Ishikawa (cell line): ENCODE measurements around the gene USH1C.
A peak's percentile ranks its signal among the peaks of the same experiment; 100 is the strongest.

Source experiments
- CEBPB ChIP-seq: IDR thresholded peaks from 2 replicates; pipeline ENCODE4 v1.6.1; 2012
- CREB1 ChIP-seq: IDR thresholded peaks from 2 replicates; pipeline ENCODE4 v1.6.1; 2012; ENCODE audit warnings: low read depth
- EGR1 ChIP-seq: IDR thresholded peaks from 2 replicates; pipeline ENCODE4 v1.6.1; 2012
- EP300 ChIP-seq: IDR thresholded peaks from 2 replicates; pipeline ENCODE4 v1.6.1; 2012; ENCODE audit warnings: borderline replicate concordance
- FOXM1 ChIP-seq: IDR thresholded peaks from 2 replicates; pipeline ENCODE4 v1.6.1; 2012; ENCODE audit warnings: low read depth, borderline replicate concordance
- NFIC ChIP-seq: IDR thresholded peaks from 2 replicates; pipeline ENCODE4 v1.6.1; 2012
- RAD21 ChIP-seq: IDR thresholded peaks from 2 replicates; pipeline ENCODE4 v1.6.1; 2012; ENCODE audit warnings: low read depth
- TAF1 ChIP-seq: IDR thresholded peaks from 2 replicates; pipeline ENCODE4 v1.6.1; 2012; ENCODE audit warnings: low read depth, mild to moderate bottlenecking
- TCF12 ChIP-seq: IDR thresholded peaks from 2 replicates; pipeline ENCODE4 v1.6.1; 2012; ENCODE audit warnings: low read depth
- TEAD4 ChIP-seq: IDR thresholded peaks from 2 replicates; pipeline ENCODE4 v1.6.1; 2012
- USF1 ChIP-seq: IDR thresholded peaks from 2 replicates; pipeline ENCODE4 v1.6.1; 2012
- YY1 ChIP-seq: IDR thresholded peaks from 2 replicates; pipeline ENCODE4 v1.6.1; 2012; ENCODE audit warnings: low read depth
- ZBTB7A ChIP-seq: IDR thresholded peaks from 2 replicates; pipeline ENCODE4 v1.6.1; 2012; ENCODE audit warnings: low read depth
- TF ChIP-seq, protein P1 (sequence below): IDR thresholded peaks from 2 replicates; pipeline ENCODE4 v1.6.1; 2012; ENCODE audit warnings: low read depth, mild to moderate bottlenecking
- TF ChIP-seq, protein P2 (sequence below): IDR thresholded peaks from 2 replicates; pipeline ENCODE4 v1.6.1; 2012

Gene USH1C

DNA sequence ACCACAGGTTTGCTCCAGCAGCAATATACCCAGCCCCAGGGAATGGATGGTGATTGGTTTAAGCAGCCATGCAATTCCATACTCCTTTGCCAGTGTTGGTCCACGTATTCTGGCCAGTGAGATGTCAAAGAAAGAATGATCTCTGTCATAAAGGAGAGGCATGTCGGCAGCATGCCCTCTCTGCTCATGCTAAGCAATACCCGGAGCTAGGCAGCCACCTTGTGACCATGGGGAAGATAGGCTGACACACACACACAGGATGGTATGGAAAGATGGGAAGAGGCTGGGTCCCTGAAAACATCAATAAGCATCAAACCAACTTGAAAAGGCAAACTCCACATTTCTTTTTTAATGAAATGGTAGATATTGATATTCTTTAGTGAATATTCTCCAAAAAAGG lies 72.7 kb downstream of the USH1C start:
- TF ChIP-seq RAD21 (peak; percentile 28; the same call in 1 of the 2 replicates), EGR1 (no peak)
- TF ChIP-seq, protein P1, sequence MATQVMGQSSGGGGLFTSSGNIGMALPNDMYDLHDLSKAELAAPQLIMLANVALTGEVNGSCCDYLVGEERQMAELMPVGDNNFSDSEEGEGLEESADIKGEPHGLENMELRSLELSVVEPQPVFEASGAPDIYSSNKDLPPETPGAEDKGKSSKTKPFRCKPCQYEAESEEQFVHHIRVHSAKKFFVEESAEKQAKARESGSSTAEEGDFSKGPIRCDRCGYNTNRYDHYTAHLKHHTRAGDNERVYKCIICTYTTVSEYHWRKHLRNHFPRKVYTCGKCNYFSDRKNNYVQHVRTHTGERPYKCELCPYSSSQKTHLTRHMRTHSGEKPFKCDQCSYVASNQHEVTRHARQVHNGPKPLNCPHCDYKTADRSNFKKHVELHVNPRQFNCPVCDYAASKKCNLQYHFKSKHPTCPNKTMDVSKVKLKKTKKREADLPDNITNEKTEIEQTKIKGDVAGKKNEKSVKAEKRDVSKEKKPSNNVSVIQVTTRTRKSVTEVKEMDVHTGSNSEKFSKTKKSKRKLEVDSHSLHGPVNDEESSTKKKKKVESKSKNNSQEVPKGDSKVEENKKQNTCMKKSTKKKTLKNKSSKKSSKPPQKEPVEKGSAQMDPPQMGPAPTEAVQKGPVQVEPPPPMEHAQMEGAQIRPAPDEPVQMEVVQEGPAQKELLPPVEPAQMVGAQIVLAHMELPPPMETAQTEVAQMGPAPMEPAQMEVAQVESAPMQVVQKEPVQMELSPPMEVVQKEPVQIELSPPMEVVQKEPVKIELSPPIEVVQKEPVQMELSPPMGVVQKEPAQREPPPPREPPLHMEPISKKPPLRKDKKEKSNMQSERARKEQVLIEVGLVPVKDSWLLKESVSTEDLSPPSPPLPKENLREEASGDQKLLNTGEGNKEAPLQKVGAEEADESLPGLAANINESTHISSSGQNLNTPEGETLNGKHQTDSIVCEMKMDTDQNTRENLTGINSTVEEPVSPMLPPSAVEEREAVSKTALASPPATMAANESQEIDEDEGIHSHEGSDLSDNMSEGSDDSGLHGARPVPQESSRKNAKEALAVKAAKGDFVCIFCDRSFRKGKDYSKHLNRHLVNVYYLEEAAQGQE, result no peak

DNA sequence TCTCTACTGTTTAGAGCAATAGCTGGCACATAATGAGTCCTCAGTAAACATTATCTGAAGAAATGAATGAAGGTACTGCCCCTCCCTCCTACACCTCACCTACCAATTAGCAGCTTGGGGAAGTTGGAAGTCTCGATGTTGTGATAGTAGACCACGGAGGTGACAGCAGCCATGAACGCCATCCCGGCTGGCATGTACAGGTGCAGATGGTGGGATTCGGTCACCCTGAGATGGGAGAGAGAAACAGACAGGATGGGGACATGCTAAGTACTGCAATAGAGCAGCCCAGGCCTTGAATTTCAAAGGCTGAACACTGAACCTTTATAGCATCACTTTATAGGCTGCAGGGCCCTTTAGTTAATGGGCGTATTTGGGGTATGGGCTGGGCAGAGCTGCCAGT lies 74.2 kb downstream of the USH1C start:
- no peak for TF ChIP-seq CEBPB
- TF ChIP-seq TEAD4, result no peak
- TF ChIP-seq CREB1, result no peak
- TF ChIP-seq TCF12, result no peak
- TF ChIP-seq EP300, result no peak
- TF ChIP-seq NFIC, result no peak
- TF ChIP-seq, protein P2, sequence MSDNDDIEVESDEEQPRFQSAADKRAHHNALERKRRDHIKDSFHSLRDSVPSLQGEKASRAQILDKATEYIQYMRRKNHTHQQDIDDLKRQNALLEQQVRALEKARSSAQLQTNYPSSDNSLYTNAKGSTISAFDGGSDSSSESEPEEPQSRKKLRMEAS, result no peak
- no peak for TF ChIP-seq TAF1
- TF ChIP-seq YY1, result no peak

GRCh38 chr11:17468122-17468521 lies 76.1 kb downstream of the USH1C start:
- TF ChIP-seq TAF1 (no peak), CREB1 (no peak), ZBTB7A (no peak), EP300 (no peak), EGR1 (no peak), CEBPB (no peak), NFIC (no peak), YY1 (no peak), FOXM1 (no peak), USF1 (no peak), RAD21 (no peak), TEAD4 (no peak), TCF12 (no peak)
- TF ChIP-seq, protein P2, result no peak
- TF ChIP-seq, protein P1, result no peak

- TF ChIP-seq, protein P2, result no peak
- TF ChIP-seq, protein P1, result no peak
- no peak for TF ChIP-seq RAD21
- no peak for TF ChIP-seq TCF12
- no peak for TF ChIP-seq TAF1
- no peak for TF ChIP-seq FOXM1
- no peak for TF ChIP-seq ZBTB7A
- TF ChIP-seq USF1, result no peak
- no peak for TF ChIP-seq YY1
- no peak for TF ChIP-seq CEBPB
- no peak for TF ChIP-seq EGR1
- TF ChIP-seq EP300, result no peak
Observed at GRCh38 chr11:17463546-17464174, 80.6 kb downstream of the USH1C start.

DNA sequence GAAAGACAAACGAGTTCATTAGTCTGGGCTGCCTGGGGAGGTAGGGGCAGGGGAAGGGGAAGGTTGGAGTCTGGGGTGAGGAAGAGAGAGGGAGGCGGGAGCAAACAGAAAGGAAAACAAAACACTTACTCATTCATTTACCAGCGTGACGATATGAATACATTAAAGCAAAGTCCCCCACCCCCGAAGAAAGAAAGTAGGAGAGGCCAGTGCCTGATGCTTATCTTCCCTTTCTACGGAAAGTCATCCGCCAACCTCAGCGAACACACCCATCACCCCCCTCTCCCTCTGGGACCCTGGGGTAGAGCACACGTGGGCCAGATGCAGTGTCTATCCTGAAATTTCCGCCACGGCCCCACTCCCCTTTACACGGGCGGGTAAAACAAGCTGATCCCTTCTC lies 81.3 kb downstream of the USH1C start:
- TF ChIP-seq YY1 (no peak), TAF1 (no peak), USF1 (no peak), CREB1 (no peak), RAD21 (no peak), FOXM1 (no peak), TEAD4 (no peak), EP300 (no peak), NFIC (no peak), CEBPB (no peak), TCF12 (no peak), ZBTB7A (no peak), EGR1 (no peak)
- TF ChIP-seq, protein P2, result no peak
- TF ChIP-seq, protein P1, result no peak
